GM20000 (cell line): ENCODE results near the gene MTHFD2.

ENCODE experiments used
- DNase-seq: peaks from one replicate; pipeline ENCODE4 v3.0.0; 2012; ENCODE audit warnings: low spot score
- CTCF ChIP-seq: IDR thresholded peaks from 2 replicates; pipeline ENCODE4 v1.5.1; 2012; ENCODE audit warnings: mild to moderate bottlenecking, control low read depth; ENCODE audit errors: extremely low read depth, missing control alignments

MTHFD2 gene

GRCh38 chr2:74246496-74247195 lies 48.2 kb downstream of the MTHFD2 start:
- no peak for DNase-seq
- TF ChIP-seq CTCF: no peak

DNA sequence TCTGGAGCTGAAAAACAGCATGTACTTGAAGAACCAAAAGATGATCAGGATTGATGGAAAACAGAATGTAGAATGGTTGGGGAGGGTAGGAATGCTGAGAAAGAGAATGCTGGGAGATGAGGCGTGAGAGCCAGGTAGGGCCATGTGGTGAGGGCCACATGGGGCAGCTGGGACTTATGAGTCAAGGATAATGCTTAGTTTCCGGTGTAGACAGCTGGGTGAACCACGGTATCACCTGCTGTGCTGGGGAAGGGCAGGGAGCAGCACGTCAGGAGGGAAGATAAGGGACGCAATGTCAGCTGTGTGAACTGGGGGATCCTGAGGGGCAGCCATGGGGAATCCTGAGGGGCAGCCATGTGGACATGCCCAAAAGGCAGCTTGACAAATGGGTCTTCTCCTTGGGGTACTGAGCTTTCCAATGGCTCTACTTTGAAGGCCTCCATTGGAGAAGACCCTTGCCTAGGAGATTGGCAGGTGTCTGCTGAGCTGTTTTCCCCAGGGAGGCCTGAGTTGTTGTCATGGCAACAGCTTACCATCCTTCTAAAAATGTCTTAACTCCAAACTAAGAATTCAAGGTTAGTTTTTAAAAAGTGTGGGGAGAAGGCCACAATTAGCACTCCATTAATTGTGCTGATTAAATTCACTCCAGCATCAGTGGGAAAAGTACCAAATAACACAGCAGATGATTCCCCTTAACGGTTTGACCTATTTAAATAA lies 51.1 kb downstream of the MTHFD2 start:
- TF ChIP-seq CTCF: no peak
- no peak for DNase-seq

DNA sequence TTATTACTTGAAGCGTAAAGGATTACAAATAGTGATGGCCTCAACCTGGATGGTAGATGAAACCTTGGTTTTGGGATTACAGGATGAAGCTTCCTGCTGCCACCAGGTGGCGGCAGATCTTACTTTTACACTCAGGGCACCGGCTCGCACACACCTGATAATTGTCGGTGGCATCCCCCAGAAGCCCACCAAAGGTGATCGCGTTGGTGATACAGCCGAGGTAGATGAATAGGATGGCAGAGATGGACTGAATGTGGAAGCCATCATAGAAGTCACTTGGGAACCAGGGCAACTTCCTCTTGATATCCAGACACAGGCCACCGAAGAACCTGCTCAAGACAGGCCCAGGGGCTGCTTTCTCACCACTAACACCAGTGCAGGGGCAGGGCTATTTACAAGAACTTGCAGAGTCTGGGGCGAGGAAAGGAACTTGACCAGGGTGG lies 51.8 kb downstream of the MTHFD2 start:
- peak; percentile 67 for TF ChIP-seq CTCF
- peak; percentile 87 for DNase-seq

GRCh38 chr2:74252036-74252435 lies 53.6 kb downstream of the MTHFD2 start:
- no peak for TF ChIP-seq CTCF
- DNase-seq: no peak

GRCh38 chr2:74252862-74253261 lies 54.4 kb downstream of the MTHFD2 start:
- no peak for TF ChIP-seq CTCF
- no peak for DNase-seq

DNA sequence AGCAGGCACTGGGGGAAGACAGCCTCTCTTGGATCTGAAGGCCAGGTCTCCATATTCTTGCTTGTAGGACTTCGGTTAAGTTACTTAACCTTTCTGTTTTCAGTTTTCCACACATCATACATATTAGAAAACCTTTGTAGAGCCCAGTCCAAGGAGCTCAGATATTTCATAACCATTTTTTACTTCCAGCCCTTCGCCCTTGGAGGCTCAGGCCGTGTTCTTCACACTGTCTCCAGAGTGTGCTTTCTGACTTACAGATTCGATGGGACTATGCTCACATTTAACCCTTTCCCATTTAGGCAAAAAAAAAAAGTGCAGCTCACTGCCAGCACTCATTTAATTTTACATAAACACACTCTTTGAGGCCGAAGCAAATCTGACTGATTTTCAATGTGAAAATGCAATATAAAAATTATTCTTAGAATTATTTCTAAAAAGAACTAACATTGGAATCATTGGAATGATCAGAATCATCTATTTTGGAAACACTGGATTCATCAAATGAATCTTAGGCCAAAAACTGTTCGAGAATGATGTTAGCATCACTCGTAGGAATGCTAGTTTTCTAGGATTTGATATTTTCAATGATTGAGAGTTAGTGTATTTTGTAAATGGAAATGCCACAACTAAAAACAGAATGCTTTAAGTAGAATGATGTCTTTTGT lies 55.0 kb downstream of the MTHFD2 start:
- no peak for TF ChIP-seq CTCF
- no peak for DNase-seq

- DNase-seq: no peak
Observed at GRCh38 chr2:74253971-74254310, 55.5 kb downstream of the MTHFD2 start.

More at GRCh38 chr2:74253971-74254310, 55.5 kb downstream of the MTHFD2 start:
- TF ChIP-seq CTCF: no peak
